NCI-H2107 treated with DMSO at 0.1 percent for 48 hours (cell line): ENCODE data around the gene MCF2L.

Experiments used
- DNase-seq: peaks from one replicate; lab custom pipeline; 2025; ENCODE audit not compliant: unreplicated experiment; lab: John Stamatoyannopoulos, UW

Gene MCF2L

DNA sequence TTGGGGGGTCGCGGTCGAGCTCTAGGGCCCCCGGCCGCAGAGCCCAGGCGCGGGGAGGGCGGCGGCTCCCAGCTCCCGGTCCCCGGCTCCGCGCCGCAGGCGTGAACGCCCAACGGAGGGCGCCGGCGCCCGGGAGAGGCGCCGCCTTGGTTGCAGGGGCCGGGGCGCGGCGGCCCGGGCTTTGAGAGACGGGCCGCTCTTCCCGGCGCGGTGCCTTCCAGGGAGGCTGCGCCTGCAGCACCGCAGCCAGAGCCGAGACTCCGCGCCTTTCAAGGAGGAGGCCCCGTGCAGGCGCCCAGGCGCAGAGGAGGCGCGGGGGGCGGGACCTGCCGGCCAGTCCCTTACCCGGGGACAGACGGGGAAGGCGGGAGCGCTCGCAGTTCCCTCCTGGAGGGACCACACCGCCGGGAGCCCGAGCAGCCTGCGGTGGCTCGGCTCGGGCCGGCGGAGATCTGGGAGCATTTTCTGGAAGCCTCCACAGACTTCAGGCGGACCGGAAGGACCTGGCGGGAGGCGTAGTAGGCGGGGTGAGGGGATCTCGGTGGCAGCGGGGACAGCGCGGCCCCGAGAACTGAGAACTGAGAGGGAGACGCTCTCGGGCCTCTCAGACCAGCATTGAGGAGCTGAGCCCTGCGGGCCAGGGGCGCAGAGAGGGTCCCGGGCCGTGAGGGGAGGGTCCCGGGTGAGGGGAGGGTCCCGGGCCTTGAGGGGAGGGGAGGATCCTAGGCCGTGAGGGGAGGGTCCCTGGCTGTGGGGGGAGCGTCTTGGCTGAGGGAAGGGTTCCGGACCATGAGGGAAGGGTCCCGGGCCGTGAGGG, 25.5 kb upstream of the MCF2L start:
- DNase-seq = no peak

DNA sequence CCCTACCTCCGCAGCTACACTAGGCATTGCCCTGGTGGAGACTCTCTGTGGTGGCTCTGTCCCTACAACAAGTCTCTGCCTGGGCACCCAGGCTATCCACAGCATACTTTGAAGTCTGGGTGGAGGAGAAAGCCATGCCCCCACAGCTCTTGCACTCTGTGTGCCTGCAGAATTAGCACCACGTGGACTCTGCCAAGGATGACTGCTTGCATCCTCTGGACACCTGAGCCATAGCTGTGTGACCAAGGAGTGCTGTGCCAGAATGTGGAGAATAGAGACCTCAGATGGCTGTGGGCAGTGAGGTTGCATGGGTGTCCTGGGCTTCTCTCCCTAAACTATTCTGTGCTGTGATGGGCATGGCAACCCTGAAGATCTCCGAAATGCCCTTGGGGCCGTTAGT, 21.2 kb upstream of the MCF2L start:
- DNase-seq = no peak

DNA sequence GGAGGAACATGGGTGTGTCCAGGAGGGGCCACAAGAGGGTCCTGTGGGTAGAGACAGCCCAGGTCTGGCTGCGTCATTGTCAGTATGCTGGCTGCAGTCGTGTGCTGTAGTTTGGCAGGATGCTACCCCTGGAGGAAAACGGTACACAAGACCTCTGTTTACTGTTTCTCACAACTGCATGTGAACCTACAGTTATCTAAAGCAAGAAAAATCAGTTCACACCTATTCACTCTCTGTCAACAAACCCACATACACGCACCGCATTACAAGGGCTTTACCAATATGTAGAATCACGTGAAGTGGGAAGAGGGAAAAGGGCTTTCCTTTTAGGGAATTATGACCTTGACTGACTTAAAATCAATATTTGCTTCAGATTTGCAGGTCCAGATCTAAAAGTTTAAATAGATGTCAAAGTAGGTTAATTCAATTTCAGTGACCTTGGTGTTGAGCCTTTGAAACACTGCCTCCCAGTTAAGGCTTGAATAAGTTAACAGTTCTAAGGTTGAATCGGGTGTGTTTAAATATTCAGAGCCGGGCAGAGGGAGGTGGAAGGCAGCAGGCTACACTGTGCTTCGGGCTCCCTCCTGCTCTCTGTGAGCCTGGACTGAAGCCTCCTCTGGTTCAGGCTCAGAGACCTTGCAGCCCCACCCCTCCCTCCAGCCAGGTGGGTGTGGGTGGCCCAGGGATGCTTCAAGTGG, 17.2 kb upstream of the MCF2L start:
- DNase-seq = no peak

DNA sequence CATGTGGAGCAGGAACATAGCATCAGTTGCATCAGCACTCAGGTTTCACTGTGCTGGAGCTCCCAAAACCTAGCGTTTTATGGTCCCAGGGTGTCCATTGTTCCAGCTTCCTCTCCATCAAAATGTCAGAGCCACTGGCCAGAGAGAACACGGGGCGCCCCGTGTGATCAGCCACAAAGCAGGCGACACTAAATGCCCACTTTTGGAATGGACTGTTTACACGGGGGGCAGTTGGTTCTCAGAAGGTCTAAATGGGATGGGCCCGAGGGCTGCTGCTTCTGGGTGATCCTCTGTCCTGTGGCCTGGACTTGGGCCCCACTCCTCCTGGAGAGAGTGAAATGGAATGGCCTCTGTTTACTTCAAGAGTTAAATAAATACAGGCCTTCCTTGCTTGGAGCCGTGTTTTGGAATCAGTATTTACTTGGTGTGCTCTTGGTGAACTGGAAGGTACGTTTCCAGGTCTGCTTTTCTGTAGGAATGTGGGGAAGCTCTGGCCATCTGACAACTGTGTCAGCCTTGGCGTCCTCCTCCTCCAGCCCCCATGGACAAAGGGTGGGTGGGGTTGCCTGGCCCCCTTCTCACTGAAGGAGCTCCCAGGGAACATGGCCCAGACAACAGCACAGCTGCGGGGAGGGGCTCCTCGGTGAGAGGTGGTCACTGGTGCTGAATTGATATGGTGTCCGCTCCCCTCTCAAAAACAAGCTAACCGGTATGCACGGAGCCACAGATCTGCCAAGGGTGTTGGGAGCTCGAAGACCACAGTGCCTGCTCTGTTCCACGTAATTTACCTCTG, 16.1 kb upstream of the MCF2L start:
- no peak for DNase-seq

DNA sequence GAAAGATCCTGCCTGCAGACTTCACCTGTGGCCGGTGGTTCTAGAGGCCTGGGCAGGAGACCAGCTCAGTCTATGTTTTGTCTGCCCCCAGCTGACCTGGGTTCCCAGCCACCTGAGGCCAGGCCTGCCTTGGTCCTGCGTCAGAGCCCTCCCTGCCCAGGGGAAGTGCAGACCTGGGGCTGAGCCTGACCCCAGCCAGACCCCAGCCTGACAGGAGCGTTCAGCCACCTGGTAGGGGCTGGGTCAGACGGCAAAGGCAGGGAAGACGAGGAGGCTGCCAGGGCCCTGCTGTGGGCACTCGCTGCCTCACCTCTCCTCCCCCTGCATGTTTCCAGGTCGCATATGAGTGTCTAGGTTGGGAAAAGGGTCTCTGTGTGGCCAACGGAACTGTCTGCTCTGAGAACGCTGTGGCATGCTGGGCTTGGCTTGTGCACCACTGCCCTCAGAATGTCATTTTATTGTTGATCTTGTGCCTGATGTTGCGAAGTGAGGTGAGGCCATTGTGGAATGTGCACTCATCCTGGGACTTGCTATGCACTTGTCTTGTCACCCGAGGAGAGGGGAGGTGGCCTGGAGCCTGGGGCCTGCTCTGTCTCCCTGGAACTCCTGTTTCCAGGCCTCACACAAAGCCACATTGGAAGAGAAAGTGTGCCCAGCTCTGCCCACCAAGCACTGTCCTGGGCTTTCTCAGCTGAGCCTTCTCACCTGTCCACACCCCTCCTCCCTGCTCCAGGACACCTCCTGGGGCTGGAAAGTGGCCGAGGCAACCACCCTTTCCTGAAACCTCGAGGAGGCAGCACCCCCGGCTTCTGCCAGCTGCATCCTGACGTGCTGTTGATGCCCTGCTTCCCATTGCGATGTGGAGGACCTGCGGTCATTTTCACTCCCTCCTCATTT, 15.2 kb upstream of the MCF2L start:
- no peak for DNase-seq

DNA sequence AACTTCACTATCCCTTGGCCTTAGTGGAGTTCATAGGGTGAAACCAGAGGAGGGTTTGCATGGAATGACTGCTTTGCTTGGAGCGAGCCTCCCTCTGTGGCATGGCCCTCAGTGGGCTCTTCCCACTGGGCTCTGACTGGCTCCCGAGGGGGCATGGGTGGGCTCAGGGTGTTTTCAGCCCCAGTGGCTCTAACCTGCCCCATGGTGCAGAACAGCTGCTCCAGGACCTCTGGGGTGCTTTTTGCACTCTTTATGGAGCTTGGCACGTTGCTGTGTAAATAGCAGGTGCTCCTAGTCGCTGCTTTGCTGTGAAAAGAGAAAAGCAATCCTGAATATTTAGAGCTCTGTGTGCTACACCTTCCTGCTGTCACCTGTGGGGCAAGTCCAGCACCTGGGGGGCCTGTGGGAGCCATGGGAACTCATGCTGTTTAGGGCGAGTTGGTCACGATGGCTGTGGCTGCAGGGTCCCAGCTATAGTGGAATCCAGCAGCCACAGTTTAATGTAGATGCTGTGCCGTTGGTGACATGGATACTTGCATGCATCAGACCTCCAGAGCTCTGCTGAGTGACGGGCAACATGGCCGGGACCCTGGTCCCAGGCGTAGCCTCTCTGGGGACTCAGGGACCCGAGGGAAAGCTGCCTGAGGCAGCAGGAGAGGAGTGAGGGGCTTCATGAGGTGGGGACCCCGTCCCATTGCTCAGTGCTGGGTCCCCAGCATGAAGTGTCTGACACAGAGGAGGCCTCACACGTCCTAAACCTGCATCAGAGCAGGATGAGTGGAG, 14.3 kb upstream of the MCF2L start:
- no peak for DNase-seq

DNA sequence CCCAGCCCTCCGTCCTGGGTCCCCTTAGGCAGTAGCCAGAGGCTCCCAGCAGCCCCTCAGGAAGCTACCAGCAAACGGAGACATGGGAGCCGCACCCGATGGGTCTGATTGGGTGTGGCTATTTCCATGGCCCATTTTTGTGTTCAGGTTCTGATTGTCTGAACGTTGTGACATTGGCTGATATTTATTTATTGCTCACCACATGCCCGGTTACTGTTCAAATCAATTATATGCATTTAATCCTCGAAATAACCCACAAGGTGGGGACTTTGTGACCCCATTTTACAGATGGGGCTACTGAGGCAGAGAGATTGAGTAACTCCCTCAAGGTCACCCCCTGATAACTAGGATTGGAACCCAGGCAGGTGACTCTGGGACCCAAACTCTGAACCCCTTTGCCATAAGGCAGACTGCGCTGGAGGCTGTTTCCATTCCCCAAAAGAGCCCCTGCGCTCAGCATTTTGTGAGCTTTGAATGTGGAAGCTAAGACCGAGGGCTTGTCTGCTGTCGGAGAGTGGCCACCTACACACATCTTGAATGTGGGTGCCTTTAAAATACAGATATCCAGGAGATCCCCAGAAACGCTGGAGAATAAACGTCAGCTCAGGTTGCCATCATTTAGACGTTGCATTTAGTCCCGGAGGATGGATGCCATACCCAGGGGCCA, 13.6 kb upstream of the MCF2L start:
- DNase-seq = no peak

DNA sequence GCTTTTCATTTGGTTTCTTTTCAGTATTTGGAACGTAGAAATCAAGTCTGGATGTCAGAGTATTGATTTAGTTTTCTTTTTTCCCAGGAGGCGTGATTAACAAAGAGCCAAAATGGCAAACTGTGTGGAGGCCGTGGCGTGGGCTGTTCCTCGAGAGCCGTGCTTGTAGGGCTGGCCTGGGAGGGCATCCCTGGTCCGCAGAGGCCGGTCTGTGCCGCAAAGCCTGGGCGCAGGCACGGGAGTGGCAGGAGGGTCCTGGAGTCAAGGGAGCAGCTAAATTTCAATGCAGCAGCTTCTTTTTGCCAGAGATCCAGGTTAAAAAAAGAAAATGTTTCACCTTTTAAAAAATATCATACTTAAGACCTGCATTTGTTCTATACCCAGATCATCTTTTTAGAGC, 13.1 kb upstream of the MCF2L start:
- DNase-seq = no peak

DNA sequence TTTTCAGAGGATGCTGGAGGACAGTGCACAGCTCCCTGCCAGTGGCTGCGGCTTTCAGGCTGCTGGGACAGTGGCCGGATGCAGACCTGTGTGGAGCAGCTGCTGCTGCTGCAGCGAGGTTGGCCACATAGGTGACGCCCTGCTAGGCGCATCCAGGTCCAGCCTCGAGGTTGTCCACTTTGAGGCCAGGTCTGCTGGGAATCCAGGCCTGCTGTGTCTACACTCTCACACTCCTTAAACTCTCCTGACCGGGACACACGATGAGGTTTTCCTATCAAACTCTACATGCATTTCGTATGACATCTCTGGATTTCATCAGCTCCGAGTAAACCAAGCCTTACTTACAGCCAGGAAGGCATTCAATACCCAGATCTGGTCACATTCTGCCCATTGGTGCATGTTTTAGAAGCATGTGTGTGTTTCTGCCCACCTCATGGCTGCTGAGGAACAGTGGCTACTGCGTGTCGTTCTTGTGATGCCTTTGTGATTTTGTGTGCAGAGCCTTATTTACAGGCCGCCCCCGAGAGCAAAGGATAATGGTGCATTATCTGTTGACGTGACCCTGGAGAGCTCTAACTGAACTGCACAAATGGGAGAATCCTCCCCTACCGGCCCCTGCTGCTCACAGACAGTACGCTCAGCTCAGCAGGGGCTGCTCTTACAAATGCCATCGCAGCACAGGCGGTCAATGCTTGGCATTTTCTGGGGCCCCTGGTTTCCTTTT, 12.3 kb upstream of the MCF2L start:
- no peak for DNase-seq

DNA sequence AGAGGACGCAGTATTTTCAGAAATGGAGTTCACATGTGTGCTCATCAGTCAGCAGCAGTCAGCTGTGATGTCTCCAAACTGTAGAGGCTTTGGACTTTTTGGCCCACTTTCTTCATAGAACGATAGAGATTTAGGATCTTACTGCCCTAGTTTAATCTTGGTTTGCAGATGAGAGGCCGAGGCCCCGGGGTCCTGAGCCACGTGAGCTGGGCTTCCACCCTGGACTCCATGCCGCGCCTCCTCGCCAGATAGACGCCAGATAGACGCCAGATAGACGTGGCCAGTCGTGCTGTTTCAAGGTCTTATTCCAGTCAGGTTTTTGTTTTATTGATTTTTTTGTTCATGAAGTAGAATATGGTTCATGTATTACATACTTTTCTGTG, 11.7 kb upstream of the MCF2L start:
- DNase-seq = no peak

DNA sequence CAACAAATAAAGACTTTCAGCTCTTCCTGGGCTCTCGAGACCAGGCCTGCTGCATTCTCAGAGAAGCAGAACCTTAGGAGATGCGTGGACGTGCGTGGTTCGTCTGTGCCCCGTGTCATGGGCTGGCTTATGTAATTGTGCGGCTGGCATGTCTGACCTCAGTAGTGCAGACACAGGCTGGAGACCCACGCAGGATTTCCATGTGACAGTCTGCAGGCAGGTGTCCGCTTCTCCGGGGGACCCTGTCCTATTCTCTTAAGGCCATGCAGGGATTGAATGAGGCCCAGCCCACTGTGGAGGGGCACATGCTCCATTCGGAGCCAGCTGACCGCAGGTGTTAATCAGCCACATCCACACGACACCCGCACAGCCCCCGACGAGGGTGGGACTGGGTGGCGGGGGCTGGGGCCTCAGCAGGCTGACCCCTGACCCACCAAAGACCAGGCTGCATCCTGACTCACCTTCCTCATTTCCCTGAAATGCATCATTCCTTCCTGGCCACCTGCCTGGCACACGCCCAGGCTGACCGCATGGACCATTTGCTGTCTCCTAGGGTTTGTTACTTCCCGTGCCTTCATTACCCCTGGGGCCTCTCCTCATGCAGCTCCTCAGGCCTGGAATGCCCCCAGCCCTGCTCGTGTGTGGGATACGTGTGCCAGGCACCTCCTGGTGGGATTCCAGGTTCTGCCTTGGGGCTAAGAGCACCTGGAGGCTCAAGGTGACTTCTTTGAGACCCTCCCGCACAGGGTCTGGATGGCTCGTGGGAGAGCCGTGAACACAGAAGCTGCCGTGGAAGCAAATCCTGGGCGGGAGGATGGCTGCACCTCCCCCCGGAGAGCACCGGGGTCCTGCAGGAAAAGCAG, 10.7 kb upstream of the MCF2L start:
- DNase-seq = no peak

DNA sequence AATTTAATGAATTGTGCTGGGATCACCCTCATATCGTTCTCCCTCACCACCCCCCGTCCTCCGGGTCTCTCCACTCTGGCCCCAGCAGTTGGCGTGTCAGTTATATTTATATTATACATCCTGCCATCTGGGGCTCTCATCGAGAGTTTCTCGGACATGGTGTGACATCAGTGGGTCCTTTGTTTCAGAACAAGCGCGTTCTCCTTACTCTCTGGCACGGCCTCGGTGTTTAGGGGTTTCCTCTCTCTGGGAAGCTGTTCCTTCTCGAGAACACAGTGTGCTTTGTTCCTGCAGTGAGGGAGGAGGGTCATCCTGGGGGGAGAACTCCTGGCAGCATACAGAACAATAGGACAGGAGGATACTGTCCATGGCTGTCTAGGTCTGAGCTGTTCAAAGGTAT, 9.8 kb upstream of the MCF2L start:
- no peak for DNase-seq

DNA sequence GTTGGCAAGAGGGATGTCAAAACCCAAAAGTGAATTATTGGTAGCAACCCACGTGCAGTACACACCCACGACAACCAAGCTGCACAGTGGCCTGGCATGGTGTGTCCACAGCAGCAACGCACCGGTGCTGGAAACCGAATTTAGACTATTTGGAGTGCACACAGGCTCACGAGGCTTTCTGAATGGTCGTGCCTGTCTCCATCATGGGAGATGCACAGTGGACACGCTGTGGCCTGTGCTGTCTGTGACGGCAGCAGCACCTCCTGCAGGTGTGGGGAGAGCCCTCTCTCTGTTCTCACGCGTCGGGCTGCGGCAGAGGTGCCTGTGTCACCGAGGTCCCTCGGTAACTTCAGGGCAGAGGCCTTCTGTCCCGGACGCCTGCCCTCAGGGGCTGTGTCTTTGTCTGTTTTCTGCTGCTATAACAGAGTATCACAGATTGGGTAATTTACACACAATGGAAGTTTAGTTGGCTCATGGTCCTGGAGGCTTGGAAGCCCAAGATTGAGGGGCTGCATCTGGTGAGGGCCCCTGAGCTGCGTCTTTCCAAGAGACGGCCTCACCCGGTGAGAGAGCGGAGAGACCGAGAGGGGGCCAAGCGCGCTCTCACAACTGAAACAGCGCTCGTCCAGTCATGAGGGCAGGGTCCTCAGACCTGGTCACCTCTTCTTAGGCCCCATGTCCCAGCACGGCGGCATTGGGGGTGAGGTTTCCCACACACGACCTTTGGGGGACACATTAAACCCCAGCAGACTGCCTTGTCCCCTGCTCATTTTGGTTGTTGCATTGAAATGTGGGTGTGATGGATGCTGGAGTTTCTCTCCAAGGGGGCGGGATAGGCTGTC, 9.1 kb upstream of the MCF2L start:
- DNase-seq = no peak

DNA sequence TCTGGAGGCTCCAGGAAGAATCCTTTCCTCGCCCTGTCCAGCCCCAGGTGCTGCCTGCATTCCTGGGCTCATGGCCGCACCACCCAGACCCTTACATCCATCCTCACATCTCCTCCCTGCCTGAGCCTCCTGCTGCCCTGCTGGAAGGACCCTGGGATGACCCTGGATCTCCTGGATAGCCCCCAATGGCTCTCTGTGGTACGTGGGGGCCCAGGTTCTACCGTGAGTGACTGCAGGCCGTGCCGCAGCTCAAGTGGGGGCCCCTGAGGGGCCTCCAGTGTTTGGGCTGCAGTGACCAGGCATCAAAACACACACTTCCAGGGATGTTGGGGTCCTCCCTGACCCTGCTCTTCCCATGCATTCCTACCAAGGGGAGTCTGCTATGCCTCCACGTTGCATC, 8.3 kb upstream of the MCF2L start:
- DNase-seq = no peak

DNA sequence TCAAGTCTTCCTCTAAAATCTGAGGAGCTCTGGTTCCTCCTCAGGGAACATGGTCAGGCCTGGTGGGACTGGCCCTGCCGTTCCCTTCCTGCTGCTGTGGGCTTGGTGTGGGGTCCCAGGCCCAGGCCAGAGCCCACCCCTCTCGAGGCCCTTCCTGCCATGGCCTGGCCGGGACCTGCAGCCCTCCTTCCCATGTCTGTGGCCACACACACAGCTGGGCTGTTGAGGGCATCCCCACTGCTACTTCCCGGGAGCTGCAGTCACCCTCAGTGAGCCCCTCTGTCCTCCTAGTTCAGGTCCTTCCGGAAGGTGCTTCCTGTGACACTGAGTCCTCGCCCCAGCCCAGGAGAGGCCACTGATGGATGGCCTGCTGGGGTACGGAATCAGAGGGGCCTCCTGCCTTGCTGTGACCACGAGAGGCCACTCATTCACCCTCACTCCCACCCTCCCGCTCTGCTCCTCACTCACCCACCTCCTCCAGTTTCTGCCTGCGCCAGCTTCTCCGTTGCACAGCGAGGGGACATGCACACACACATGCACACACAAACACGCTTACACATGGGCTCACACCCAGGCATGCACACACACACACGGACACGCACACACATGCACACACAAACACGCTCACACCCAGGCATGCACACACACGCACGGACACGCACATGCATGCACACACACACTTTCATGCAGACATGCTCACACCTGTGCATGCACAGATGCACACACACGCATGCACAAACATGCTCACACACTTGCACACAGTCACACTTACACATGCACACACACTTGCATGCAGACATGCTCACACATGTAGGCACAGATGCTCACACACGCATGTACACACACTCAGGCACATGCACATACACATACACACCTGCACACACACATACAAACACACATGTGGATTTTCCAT, 7.3 kb upstream of the MCF2L start:
- DNase-seq = no peak

DNA sequence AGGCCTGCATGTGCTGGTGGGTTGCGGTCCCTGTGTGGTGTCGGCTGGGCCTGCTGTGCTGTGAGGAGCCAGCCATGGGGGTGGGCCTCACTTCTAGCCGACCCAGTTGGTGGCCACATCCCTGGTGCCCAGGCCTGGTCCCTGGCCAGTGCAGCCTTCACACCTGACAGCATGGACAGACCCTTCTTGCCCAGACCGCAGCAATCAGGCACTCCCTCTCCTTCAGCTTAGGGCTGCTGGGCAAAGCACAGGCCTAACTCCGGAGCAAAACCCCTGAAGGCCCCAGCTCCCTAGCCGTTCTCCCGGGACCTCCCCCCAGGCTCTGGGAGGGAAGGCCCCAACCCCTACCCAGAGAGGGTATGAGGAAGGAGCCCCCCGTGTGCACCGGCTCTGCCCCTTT, 6.6 kb upstream of the MCF2L start:
- no peak for DNase-seq
